ENCODE measurements around the gene ORAI3.

Gene ORAI3

GRCh38 chr16:30996985-30997724, 48.3 kb downstream of the ORAI3 start:
- peak; percentile 95 for ATAC-seq
- Mint-ChIP-seq H3K27ac (peak overlapping the region; percentile 88), H3K36me3 (no peaks in the 10 kb centered on the region)

GRCh38 chr16:30997725-30998711, 49.1 kb downstream of the ORAI3 start:
- ATAC-seq, result no peak
- Mint-ChIP-seq H3K27me3 (no peaks in the 10 kb centered on the region), H3K9me3 (no peaks in the 10 kb centered on the region), H3K36me3 (no peaks in the 10 kb centered on the region), H3K4me1 (peaks cover 26% of the 10 kb centered on the region), H3K4me3 (peak overlapping the region; percentile 89), H3K27ac (peak overlapping the region; percentile 88)

More at GRCh38 chr16:30996985-30997724, 48.3 kb downstream of the ORAI3 start:
- H3K4me3 Mint-ChIP-seq, result peak overlapping the region; percentile 89
- peaks cover 26% of the 10 kb centered on the region for H3K4me1 Mint-ChIP-seq
- H3K9me3 Mint-ChIP-seq, result no peaks in the 10 kb centered on the region
- H3K27me3 Mint-ChIP-seq, result no peaks in the 10 kb centered on the region

DNA sequence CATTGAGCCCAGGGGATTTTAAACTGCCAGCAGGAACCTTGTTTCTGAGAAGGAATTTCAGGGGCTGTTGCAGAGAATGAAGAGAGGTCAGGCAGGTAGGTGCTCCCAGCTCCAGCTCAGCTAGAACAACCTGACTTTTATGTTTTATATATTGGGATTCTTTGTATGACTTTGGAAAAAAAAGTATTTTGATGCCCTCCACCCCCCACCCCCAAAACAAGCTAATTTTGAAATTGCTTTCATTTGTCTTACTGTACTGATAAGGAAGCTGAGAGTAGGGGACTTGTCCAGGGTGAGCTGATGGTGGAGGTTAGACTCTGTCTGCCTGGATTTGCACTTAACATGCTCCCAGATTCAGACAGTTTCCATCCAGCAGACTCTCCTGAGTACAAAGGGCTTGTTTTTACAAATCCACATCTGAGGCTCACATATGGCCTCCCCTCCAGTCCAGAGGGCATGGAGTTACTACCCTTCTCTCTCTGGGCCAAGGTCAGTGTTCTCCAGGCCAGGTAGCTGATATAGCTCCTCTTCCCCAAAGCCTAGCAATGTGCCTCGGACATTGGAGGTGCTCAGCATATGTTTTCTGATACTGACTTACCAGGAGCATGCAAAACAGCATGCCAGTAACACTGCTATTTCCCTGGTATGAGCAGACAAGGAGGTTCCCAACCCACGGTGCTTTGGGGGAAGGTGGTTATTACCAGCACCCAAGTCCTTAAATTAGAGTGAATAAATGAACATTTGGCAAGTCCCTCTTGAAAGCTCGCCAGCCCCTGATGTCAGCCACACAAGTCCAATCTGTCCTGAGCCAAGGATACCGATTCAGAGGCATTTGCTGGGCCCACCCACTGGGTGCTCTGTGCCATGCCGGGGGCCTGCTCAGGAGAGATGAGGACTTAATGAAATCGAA, 50.2 kb downstream of the ORAI3 start:
- ATAC-seq, result no peak
- Mint-ChIP-seq H3K36me3 (no peaks in the 10 kb centered on the region), H3K9me3 (no peaks in the 10 kb centered on the region), H3K27ac (no peak overlapping the region), H3K4me1 (peaks cover 26% of the 10 kb centered on the region), H3K27me3 (no peaks in the 10 kb centered on the region), H3K4me3 (no peak overlapping the region)

DNA sequence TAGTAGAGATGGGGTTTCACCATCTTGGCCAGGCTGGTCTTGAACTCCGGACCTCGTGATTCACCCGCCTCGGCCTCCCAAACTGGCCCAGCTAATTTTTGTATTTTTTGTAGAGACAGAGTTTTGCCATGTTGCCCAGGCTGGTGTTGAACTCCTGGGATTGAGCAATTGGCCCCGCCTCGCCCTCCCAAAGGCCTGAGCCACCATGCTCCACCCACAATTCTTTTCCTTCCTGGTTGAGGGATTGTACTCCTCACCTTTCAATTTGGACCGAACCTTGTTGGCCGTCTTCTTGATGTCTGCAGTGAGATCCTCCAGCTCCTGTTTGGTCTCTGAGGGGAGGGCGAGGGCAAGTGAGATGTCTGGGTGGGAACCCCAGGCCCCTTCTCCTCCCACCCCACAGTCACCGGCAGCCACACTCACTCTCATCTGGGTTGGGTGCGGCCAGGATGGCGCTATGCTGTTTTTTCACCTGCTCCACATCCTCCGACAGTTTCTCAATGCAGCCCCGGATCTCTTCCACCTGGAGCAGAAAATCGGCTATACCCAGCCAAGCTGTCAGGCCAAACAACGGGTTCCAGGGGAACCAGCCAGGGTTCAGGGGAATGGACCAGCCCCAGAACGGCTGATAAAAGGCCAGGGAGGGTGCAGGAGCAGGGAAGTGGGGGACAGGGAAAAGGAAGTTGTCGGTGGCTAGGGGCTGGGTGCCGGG, 52.0 kb downstream of the ORAI3 start:
- H3K4me1 Mint-ChIP-seq, result peaks cover 14% of the 10 kb centered on the region
- H3K27me3 Mint-ChIP-seq, result peaks cover 5% of the 10 kb centered on the region
- H3K4me3 Mint-ChIP-seq, result no peak overlapping the region
- no peak for ATAC-seq
- no peaks in the 10 kb centered on the region for H3K9me3 Mint-ChIP-seq
- H3K27ac Mint-ChIP-seq, result no peak overlapping the region
- no peaks in the 10 kb centered on the region for H3K36me3 Mint-ChIP-seq

DNA sequence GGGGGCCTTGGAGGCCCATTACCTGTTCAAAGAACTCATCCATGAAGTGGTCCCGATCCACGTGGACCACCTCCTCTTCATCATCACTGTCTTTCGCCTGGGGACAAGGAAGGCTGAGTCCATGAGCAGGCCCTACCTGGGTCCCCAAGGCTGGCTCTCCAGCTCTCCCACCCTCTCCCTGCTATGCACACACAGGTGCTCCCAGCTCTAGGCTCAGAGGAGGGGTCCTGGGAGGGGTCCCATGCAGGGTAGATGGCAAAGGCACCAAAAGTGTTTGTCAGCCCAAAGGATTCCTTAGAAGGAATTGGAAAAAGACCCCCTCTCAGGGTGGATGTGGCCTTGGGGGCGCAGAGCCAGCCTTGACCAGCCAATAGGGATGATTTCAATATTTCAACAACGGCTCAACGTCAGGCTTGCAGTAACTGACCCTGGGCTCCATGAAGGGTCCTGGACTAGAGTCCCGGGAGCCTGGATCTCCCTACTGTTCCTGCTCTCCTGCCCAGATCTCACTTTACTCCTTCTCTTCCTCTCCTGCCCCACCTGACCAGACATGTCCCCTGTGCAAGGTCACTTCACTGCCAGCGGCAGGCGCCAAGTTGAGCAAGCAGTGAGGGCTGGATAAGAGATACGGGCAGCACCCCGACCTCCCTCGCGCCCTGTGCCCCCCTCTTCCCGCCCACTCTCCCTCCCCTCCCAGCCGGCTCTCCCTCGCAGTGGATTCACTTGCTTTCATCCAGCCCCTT, 52.8 kb downstream of the ORAI3 start:
- no peak for ATAC-seq
- Mint-ChIP-seq H3K27me3 (peaks cover 14% of the 10 kb centered on the region), H3K27ac (no peak overlapping the region), H3K9me3 (no peaks in the 10 kb centered on the region), H3K36me3 (no peaks in the 10 kb centered on the region), H3K4me3 (no peak overlapping the region), H3K4me1 (peaks cover 6% of the 10 kb centered on the region)

- peaks cover 19% of the 10 kb centered on the region for H3K27me3 Mint-ChIP-seq
- no peaks in the 10 kb centered on the region for H3K9me3 Mint-ChIP-seq
- H3K36me3 Mint-ChIP-seq, result no peaks in the 10 kb centered on the region
- H3K4me3 Mint-ChIP-seq, result no peak overlapping the region
- H3K4me1 Mint-ChIP-seq, result peaks cover 5% of the 10 kb centered on the region
- no peak for ATAC-seq
- no peak overlapping the region for H3K27ac Mint-ChIP-seq
Measured at GRCh38 chr16:31002250-31002700, 53.4 kb downstream of the ORAI3 start.

- H3K4me3 Mint-ChIP-seq, result no peak overlapping the region
- no peaks in the 10 kb centered on the region for H3K36me3 Mint-ChIP-seq
- H3K4me1 Mint-ChIP-seq, result no peaks in the 10 kb centered on the region
- H3K9me3 Mint-ChIP-seq, result no peaks in the 10 kb centered on the region
- ATAC-seq, result no peak
- peak overlapping the region; percentile 7 for H3K27ac Mint-ChIP-seq
- H3K27me3 Mint-ChIP-seq, result peaks cover 24% of the 10 kb centered on the region
Measured at GRCh38 chr16:31002862-31003341, 54.0 kb downstream of the ORAI3 start.

- no peaks in the 10 kb centered on the region for H3K9me3 Mint-ChIP-seq
- peak overlapping the region; percentile 7 for H3K27ac Mint-ChIP-seq
- no peaks in the 10 kb centered on the region for H3K36me3 Mint-ChIP-seq
- no peak overlapping the region for H3K4me3 Mint-ChIP-seq
- H3K27me3 Mint-ChIP-seq, result peaks cover 31% of the 10 kb centered on the region
- ATAC-seq, result no peak
- no peaks in the 10 kb centered on the region for H3K4me1 Mint-ChIP-seq
Measured at GRCh38 chr16:31003744-31004143, 54.9 kb downstream of the ORAI3 start.
